Adipocyte (in vitro differentiated cells): ENCODE measurements around the gene DPH6.
"Not testable (repeated sequence)": the region's sequence is repeated elsewhere in the genome, so short reads cannot be mapped to it uniquely, and the experiment has no call there.

Source experiments
- DNase-seq: peaks from one replicate; pipeline ENCODE4 v3.0.0-alpha.2; 2015; ENCODE audit warnings: low read depth
- H3K27me3 ChIP-seq: replicated peaks from 2 replicates; pipeline ENCODE4 v1.7.0; 2013; ENCODE audit warnings: mild to moderate bottlenecking, low read length, moderate library complexity; ENCODE audit not compliant: control insufficient read depth, insufficient read depth
- H3K36me3 ChIP-seq: 2 replicates; pipeline ENCODE4 v1.7.0; 2013; ENCODE audit warnings: low read length, mild to moderate bottlenecking, moderate library complexity; ENCODE audit not compliant: control insufficient read depth, insufficient read depth, severe bottlenecking
- H3K4me1 ChIP-seq: 2 replicates; pipeline ENCODE4 v1.7.0; 2013; ENCODE audit warnings: mild to moderate bottlenecking, low read length, moderate library complexity; ENCODE audit not compliant: control insufficient read depth, insufficient read depth
- H3K4me3 ChIP-seq: 2 replicates; pipeline ENCODE4 v1.7.0; 2013; ENCODE audit warnings: mild to moderate bottlenecking, low read length, moderate library complexity
- H3K9ac ChIP-seq: 2 replicates; pipeline ENCODE4 v1.7.0; 2013; ENCODE audit warnings: mild to moderate bottlenecking, low read length, moderate library complexity
- H3K9me3 ChIP-seq: 2 replicates; pipeline ENCODE4 v1.7.0; 2013; ENCODE audit warnings: mild to moderate bottlenecking, low read length, moderate library complexity; ENCODE audit not compliant: control insufficient read depth

Gene DPH6

GRCh38 chr15:35431281-35431680 lies 114.7 kb downstream of the DPH6 start:
- no peaks in the 10 kb centered on the region for H3K36me3 ChIP-seq
- no peak overlapping the region for H3K4me3 ChIP-seq
- peaks cover 4% of the 10 kb centered on the region for H3K9me3 ChIP-seq
- no peaks in the 10 kb centered on the region for H3K27me3 ChIP-seq
- DNase-seq, result no peak
- H3K9ac ChIP-seq, result no peak overlapping the region
- peaks cover 22% of the 10 kb centered on the region for H3K4me1 ChIP-seq

GRCh38 chr15:35430301-35430700 lies 115.7 kb downstream of the DPH6 start:
- H3K4me3 ChIP-seq, result no peak overlapping the region
- no peak for DNase-seq

GRCh38 chr15:35427496-35427895 lies 118.5 kb downstream of the DPH6 start:
- no peaks in the 10 kb centered on the region for H3K9me3 ChIP-seq
- peak overlapping the region; percentile 11 for H3K4me3 ChIP-seq
- H3K4me1 ChIP-seq, result peaks cover 23% of the 10 kb centered on the region
- peak overlapping the region; percentile 21 for H3K9ac ChIP-seq
- H3K27me3 ChIP-seq, result no peaks in the 10 kb centered on the region
- DNase-seq, result no peak
- no peaks in the 10 kb centered on the region for H3K36me3 ChIP-seq

More at GRCh38 chr15:35430301-35430700, 115.7 kb downstream of the DPH6 start:
- no peak overlapping the region for H3K9ac ChIP-seq
- peaks cover 23% of the 10 kb centered on the region for H3K4me1 ChIP-seq
- no peaks in the 10 kb centered on the region for H3K36me3 ChIP-seq
- H3K27me3 ChIP-seq, result no peaks in the 10 kb centered on the region
- H3K9me3 ChIP-seq, result no peaks in the 10 kb centered on the region

- Histone ChIP-seq H3K9ac (peak overlapping the region; percentile 21), H3K4me1 (peaks cover 23% of the 10 kb centered on the region), H3K9me3 (no peaks in the 10 kb centered on the region), H3K36me3 (no peaks in the 10 kb centered on the region), H3K27me3 (no peaks in the 10 kb centered on the region), H3K4me3 (peak overlapping the region; percentile 11)
- DNase-seq, result peak; percentile 79
Measured at GRCh38 chr15:35427091-35427490, 118.9 kb downstream of the DPH6 start.

GRCh38 chr15:35410775-35411174 lies 135.2 kb downstream of the DPH6 start:
- Histone ChIP-seq H3K9me3 (no peaks in the 10 kb centered on the region), H3K9ac (no peak overlapping the region), H3K4me3 (no peak overlapping the region), H3K4me1 (no peaks in the 10 kb centered on the region), H3K36me3 (no peaks in the 10 kb centered on the region), H3K27me3 (no peaks in the 10 kb centered on the region)
- no peak for DNase-seq

- no peaks in the 10 kb centered on the region for H3K27me3 ChIP-seq
- H3K9ac ChIP-seq, result no peak overlapping the region
- H3K9me3 ChIP-seq, result no peaks in the 10 kb centered on the region
- no peaks in the 10 kb centered on the region for H3K36me3 ChIP-seq
- no peak for DNase-seq
- H3K4me3 ChIP-seq, result no peak overlapping the region
- H3K4me1 ChIP-seq, result peaks cover 2% of the 10 kb centered on the region
Measured at GRCh38 chr15:35399901-35400300, 146.1 kb downstream of the DPH6 start.

GRCh38 chr15:35397027-35397426 lies 148.9 kb downstream of the DPH6 start:
- peaks cover 19% of the 10 kb centered on the region for H3K4me1 ChIP-seq
- H3K9ac ChIP-seq, result no peak overlapping the region
- H3K4me3 ChIP-seq, result no peak overlapping the region
- no peak for DNase-seq
- no peaks in the 10 kb centered on the region for H3K36me3 ChIP-seq
- H3K9me3 ChIP-seq, result no peaks in the 10 kb centered on the region
- H3K27me3 ChIP-seq, result no peaks in the 10 kb centered on the region

- Histone ChIP-seq H3K27me3 (no peaks in the 10 kb centered on the region), H3K4me1 (peaks cover 19% of the 10 kb centered on the region), H3K9ac (no peak overlapping the region), H3K36me3 (no peaks in the 10 kb centered on the region), H3K4me3 (no peak overlapping the region), H3K9me3 (no peaks in the 10 kb centered on the region)
- peak; percentile 4 for DNase-seq
Measured at GRCh38 chr15:35394416-35394815, 151.5 kb downstream of the DPH6 start.

GRCh38 chr15:35393398-35393797 lies 152.6 kb downstream of the DPH6 start:
- no peak for DNase-seq
- H3K36me3 ChIP-seq, result no peaks in the 10 kb centered on the region
- peaks cover 19% of the 10 kb centered on the region for H3K4me1 ChIP-seq
- H3K9me3 ChIP-seq, result no peaks in the 10 kb centered on the region
- H3K4me3 ChIP-seq, result no peak overlapping the region
- H3K9ac ChIP-seq, result no peak overlapping the region
- no peaks in the 10 kb centered on the region for H3K27me3 ChIP-seq

GRCh38 chr15:35391408-35391984 lies 154.5 kb downstream of the DPH6 start:
- not testable (repeated sequence) for H3K36me3 ChIP-seq

GRCh38 chr15:35383506-35383905 lies 162.5 kb downstream of the DPH6 start:
- Histone ChIP-seq H3K36me3 (no peaks in the 10 kb centered on the region), H3K9me3 (no peaks in the 10 kb centered on the region), H3K4me1 (no peaks in the 10 kb centered on the region), H3K9ac (no peak overlapping the region), H3K27me3 (no peaks in the 10 kb centered on the region), H3K4me3 (no peak overlapping the region)
- DNase-seq, result no peak

More at GRCh38 chr15:35391408-35391984, 154.5 kb downstream of the DPH6 start:
- not testable (repeated sequence) for DNase-seq, H3K27me3 ChIP-seq, H3K9ac ChIP-seq, H3K9me3 ChIP-seq, H3K4me3 ChIP-seq
- H3K4me1 ChIP-seq, result peaks cover 17% of the 10 kb centered on the region

- H3K4me3 ChIP-seq, result no peak overlapping the region
- no peaks in the 10 kb centered on the region for H3K4me1 ChIP-seq
- H3K27me3 ChIP-seq, result no peaks in the 10 kb centered on the region
- no peak for DNase-seq
- no peaks in the 10 kb centered on the region for H3K36me3 ChIP-seq
- no peak overlapping the region for H3K9ac ChIP-seq
- H3K9me3 ChIP-seq, result no peaks in the 10 kb centered on the region
Measured at GRCh38 chr15:35381328-35381727, 164.6 kb downstream of the DPH6 start.
